Kidney (tissue), 14 donors: ENCODE results near the gene KRT1. TPM values are rescaled to one million over a fixed set of nuclear protein-coding genes. Genes with fewer than 3 reads are reported as not detected.
A peak's percentile ranks its signal among the peaks of the same experiment; 100 is the strongest.

Experiments used
- DNase-seq, 5 donors: peaks; one replicate each; pipeline ENCODE4 v3.0.0-alpha.2; 2013 to 2020
- FAIRE-seq: peaks from 2 replicates; lab custom pipeline; 2012; peaks lifted over from hg19 to GRCh38; lab: Jason Lieb, UNC
- H3K27ac ChIP-seq, 2 donors: one replicate each; pipeline ENCODE4 v1.7.0; 2013; ENCODE audit warnings: low read depth in 2 of 2, low read length in 2 of 2, inconsistent platforms in 1 of 2
- H3K27me3 ChIP-seq: one replicate; pipeline ENCODE4 v1.7.1; 2013; ENCODE audit warnings: low read length, inconsistent platforms; ENCODE audit not compliant: control insufficient read depth, insufficient read depth
- H3K36me3 ChIP-seq, 3 donors: one replicate each; pipeline versions ENCODE4 v1.7.0 to v1.7.1; 2013; ENCODE audit warnings: low read length in 3 of 3, control low read depth in 1 of 3, inconsistent platforms in 1 of 3; ENCODE audit not compliant: insufficient read depth in 3 of 3, control insufficient read depth in 2 of 3
- H3K4me1 ChIP-seq, 3 donors: one replicate each; pipeline versions ENCODE4 v1.7.0 to v1.7.1; 2013; ENCODE audit warnings: low read length in 3 of 3, inconsistent platforms in 1 of 3, low read depth in 1 of 3; ENCODE audit not compliant: control insufficient read depth in 2 of 3, insufficient read depth in 2 of 3
- H3K4me3 ChIP-seq, 3 donors: one replicate each; pipeline versions ENCODE4 v1.7.0 to v1.8.1; 2013; ENCODE audit warnings: low read length in 3 of 3, control low read depth in 1 of 3, inconsistent platforms in 1 of 3
- H3K9ac ChIP-seq, 3 donors: one replicate each; pipeline versions ENCODE4 v1.7.0 to v1.7.1; 2013; ENCODE audit warnings: low read length in 3 of 3, control low read depth in 1 of 3, inconsistent platforms in 1 of 3
- H3K9me3 ChIP-seq, 3 donors: one replicate each; pipeline versions ENCODE4 v1.7.0 to v1.7.1; 2013; ENCODE audit warnings: low read length in 3 of 3, control low read depth in 1 of 3, inconsistent platforms in 1 of 3; ENCODE audit not compliant: control insufficient read depth in 2 of 3, insufficient read depth in 1 of 3
- CTCF ChIP-seq: IDR thresholded peaks from 3 replicates; pipeline ENCODE4 v1.5.1; 2012; ENCODE audit warnings: mild to moderate bottlenecking, moderate library complexity, borderline replicate concordance; ENCODE audit not compliant: insufficient read depth; ENCODE audit errors: extremely low read depth
- intact Hi-C: fragments of 100-400 bp; cut with DNase I; formaldehyde crosslinking; loops from one replicate; pipeline ENCODE4 v1.11.1; 2022
- polyA plus RNA-seq: library from polyadenylated mRNA; stranded (reverse); fragments of 350-450 nt; fragmentation: Illumina TruSeq; extraction: RNeasy Lipid Tissue Mini Kit (QIAGEN cat#74804); gene quantifications from one replicate; pipeline ENCODE4 v1.2.3, GENCODE V29; 2014; ENCODE audit warnings: low read depth, low replicate concordance; ENCODE audit not compliant: insufficient read depth
- total RNA-seq: library from RNA; stranded (reverse); fragmentation: NEBNext Ultra II Directional; extraction: Animal tissue kit (Norgen Biotek cat#: 25700); gene quantifications from one replicate; pipeline ENCODE4 v1.2.1, GENCODE V29; 2021
- donor health status: control.
- donor health status: control.
- donor health status: control.
- donor health status: control.
- donor health status: control.
- donor health status: DM: yes; HTN: yes; CAD: no.
- donor health status: Normal renal cell carcinoma (clear cell type).

The KRT1 gene
- total and polyA plus RNA-seq, 2 donors from 2014 or later, result not detected

GRCh38 chr12:52633383-52633782, 46.8 kb downstream of the KRT1 start:
- DNase-seq (peak in 2 of 5 donors; percentile 6), FAIRE-seq (no peak)
- Histone ChIP-seq H3K9me3 (no peaks in the 10 kb centered on the region), H3K4me3 (no peak overlapping the region), H3K27me3 (no peaks in the 10 kb centered on the region), H3K4me1 (no peaks in the 10 kb centered on the region), H3K9ac (no peak overlapping the region), H3K36me3 (no peaks in the 10 kb centered on the region), H3K27ac (no peak overlapping the region)
- intact Hi-C loops, result no loop called here
- no peak for TF ChIP-seq CTCF

- Histone ChIP-seq H3K9ac (no peak overlapping the region), H3K9me3 (no peaks in the 10 kb centered on the region), H3K27me3 (no peaks in the 10 kb centered on the region), H3K4me1 (no peaks in the 10 kb centered on the region), H3K27ac (no peak overlapping the region), H3K36me3 (no peaks in the 10 kb centered on the region), H3K4me3 (no peak overlapping the region)
- intact Hi-C loops, result no loop called here
- no peak for TF ChIP-seq CTCF
- no peak for FAIRE-seq
- DNase-seq, result peak in 4 of 5 donors; percentile 1 to 72 (median 13)
Measured at GRCh38 chr12:52632656-52633055, 47.6 kb downstream of the KRT1 start.

GRCh38 chr12:52631676-52632459, 48.3 kb downstream of the KRT1 start:
- TF ChIP-seq CTCF, result no peak
- DNase-seq, result peak in 2 of 5 donors; percentile 4 to 7

More at GRCh38 chr12:52631676-52632459, 48.3 kb downstream of the KRT1 start:
- Histone ChIP-seq H3K4me1 (no peaks in the 10 kb centered on the region), H3K36me3 (no peaks in the 10 kb centered on the region), H3K27me3 (no peaks in the 10 kb centered on the region), H3K9me3 (no peaks in the 10 kb centered on the region), H3K27ac (no peak overlapping the region), H3K9ac (no peak overlapping the region), H3K4me3 (no peak overlapping the region)
- intact Hi-C loops, result no loop called here
- FAIRE-seq, result no peak
